ENCODE data around the gene AUP1. TPM values are rescaled to one million over a fixed set of nuclear protein-coding genes. Genes with fewer than 3 reads are reported as not detected.

Gene AUP1
- total and polyA plus RNA-seq, 9 of the 15 experiments (the other 6 are each of a cell fraction or from before 2014, with no cell fraction given) = 70.7 to 245 (median 165) TPM

- no peak for TF ChIP-seq ZNF280A (IDR thresholded peaks at IDR 0.05; ENCODE audit: low read depth, partially characterized antibody)
- peak; percentile 49 for TF ChIP-seq KDM5B (IDR thresholded peaks at IDR 0.05; ENCODE audit: insufficient replicate concordance, low read depth, low read length)
- TF ChIP-seq TOE1 (IDR thresholded peaks at IDR 0.05; ENCODE audit: borderline replicate concordance) = peak; percentile 93
- no peak for TF ChIP-seq TOE1 (CRISPR knock-in tag; IDR thresholded peaks at IDR 0.05; ENCODE audit: borderline replicate concordance, low read depth)
- TF ChIP-seq SMARCB1 (IDR thresholded peaks at IDR 0.05; ENCODE audit: insufficient read length, low read depth) = no peak
- TF ChIP-seq AFF4 (CRISPR knock-in tag; IDR thresholded peaks at IDR 0.05) = peak; percentile 25; the same call in 1 of the 2 replicates
- peak; percentile 78 for TF ChIP-seq EP400 (IDR thresholded peaks at IDR 0.05)
- no peak for TF ChIP-seq ZFPM2 (CRISPR knock-in tag; IDR thresholded peaks at IDR 0.05)
- TF ChIP-seq ARID1B (IDR thresholded peaks at IDR 0.05) = peak; percentile 79
- no peak for TF ChIP-seq STAT5B (CRISPR knock-in tag; IDR thresholded peaks at IDR 0.05)
- no peak for TF ChIP-seq CREB3 (tag; conservative IDR thresholded peaks at IDR 0.05; ENCODE audit: low read depth)
- peak; percentile 66 for TF ChIP-seq MYC (IDR thresholded peaks at IDR 0.05; ENCODE audit: low read depth, low read length)
- TF ChIP-seq MYC (CRISPR knock-in tag; IDR thresholded peaks at IDR 0.05; ENCODE audit: borderline replicate concordance, low read depth) = no peak; the same call in 1 of the 2 replicates
- peak; percentile 80 for TF ChIP-seq ETV1 (tag; conservative IDR thresholded peaks at IDR 0.05; ENCODE audit: low read depth)
- peak; percentile 94 for TF ChIP-seq RBFOX2 (IDR thresholded peaks at IDR 0.05; ENCODE audit: low read depth, low read length)
- TF ChIP-seq SUPT5H (IDR thresholded peaks at IDR 0.05) = peak; percentile 81
- TF ChIP-seq TCF7L2 (IDR thresholded peaks at IDR 0.05; ENCODE audit: low read depth, low read length) = 0 out of 2 replicates have a peak, but pooled peaks have one; percentile 7
- peak; percentile 79 for TF ChIP-seq CTBP1 (IDR thresholded peaks at IDR 0.05; ENCODE audit: borderline replicate concordance)
These were observed 26.6 kb downstream of the AUP1 start (continued) for GRCh38 chr2:74502720-74503505.

Measured in K562 (cell line).